Keratinocyte (primary cell): ENCODE results near the gene TDRD9. TPM values are rescaled to one million over a fixed set of nuclear protein-coding genes. Genes with fewer than 3 reads are reported as not detected.

Experiments used
- DNase-seq: peaks from one replicate; pipeline ENCODE4 v3.0.0-alpha.2; 2011; ENCODE audit warnings: low read depth, missing footprints, low spot score
- FAIRE-seq: peaks from 2 replicates; lab custom pipeline; 2011; peaks lifted over from hg19 to GRCh38; lab: Jason Lieb, UNC
- H2AFZ ChIP-seq: 2 replicates; pipeline ENCODE4 v1.6.0; 2012; ENCODE audit warnings: low read length, control low read depth, inconsistent platforms; ENCODE audit not compliant: control insufficient read depth
- H3K27ac ChIP-seq: 2 replicates; pipeline ENCODE4 v1.5.1; 2011; ENCODE audit warnings: low read length; ENCODE audit not compliant: control insufficient read depth, insufficient read depth
- H3K27me3 ChIP-seq: 3 replicates; pipeline ENCODE4 v1.6.0; 2011; ENCODE audit warnings: low read length; ENCODE audit not compliant: control insufficient read depth, insufficient read depth; ENCODE audit errors: extremely low read depth
- H3K36me3 ChIP-seq, 2 experiments: 2 replicates in 1 of 2; 3 replicates in 1 of 2; pipeline ENCODE4 v1.5.1; 2011; ENCODE audit warnings: low read length in 2 of 2, mild to moderate bottlenecking in 1 of 2; ENCODE audit not compliant: control insufficient read depth in 2 of 2, insufficient read depth in 2 of 2; ENCODE audit errors: extremely low read depth in 1 of 2
- H3K4me1 ChIP-seq: 3 replicates; pipeline ENCODE4 v1.5.1; 2011; ENCODE audit warnings: low read length; ENCODE audit not compliant: control insufficient read depth, insufficient read depth; ENCODE audit errors: extremely low read depth
- H3K4me2 ChIP-seq: 3 replicates; pipeline ENCODE4 v1.6.0; 2011; ENCODE audit warnings: low read depth, low read length; ENCODE audit not compliant: control insufficient read depth, insufficient read depth; ENCODE audit errors: extremely low read depth
- H3K4me3 ChIP-seq, 3 experiments: fragments of 200-600 bp in 1 of 3; sonication (generic) in 1 of 3; 2 replicates in 2 of 3; 3 replicates in 1 of 3; pipeline ENCODE4 v1.5.1; 2011 to 2016; ENCODE audit warnings: low read length in 3 of 3, mild to moderate bottlenecking in 3 of 3, control low read depth in 2 of 3, inconsistent platforms in 1 of 3, low read depth in 1 of 3, mixed read lengths in 1 of 3, mixed run types in 1 of 3, moderate library complexity in 1 of 3; ENCODE audit not compliant: control insufficient read depth in 2 of 3, insufficient read depth in 2 of 3; ENCODE audit errors: extremely low read depth in 1 of 3
- H3K79me2 ChIP-seq: 2 replicates; pipeline ENCODE4 v1.6.0; 2012; ENCODE audit warnings: low read length; ENCODE audit not compliant: control insufficient read depth, insufficient read depth
- H3K9ac ChIP-seq: 3 replicates; pipeline ENCODE4 v1.6.0; 2011; ENCODE audit warnings: low read length; ENCODE audit not compliant: control insufficient read depth, insufficient read depth; ENCODE audit errors: extremely low read depth
- H3K9me1 ChIP-seq: 3 replicates; pipeline ENCODE4 v1.6.0; 2011; ENCODE audit warnings: low read length; ENCODE audit not compliant: control insufficient read depth, insufficient read depth; ENCODE audit errors: extremely low read depth
- H3K9me3 ChIP-seq: 2 replicates; pipeline ENCODE4 v1.5.1; 2012; ENCODE audit warnings: low read depth, low read length; ENCODE audit not compliant: control insufficient read depth
- H4K20me1 ChIP-seq: 3 replicates; pipeline ENCODE4 v1.6.0; 2011; ENCODE audit warnings: low read length; ENCODE audit not compliant: control insufficient read depth, insufficient read depth; ENCODE audit errors: extremely low read depth
- EZH2 ChIP-seq: IDR thresholded peaks from one replicate; pipeline ENCODE4 v1.6.1; 2012; ENCODE audit warnings: inconsistent platforms, mild to moderate bottlenecking, low read length, moderate library complexity
- dilution Hi-C: fragments of 300-500 bp; cut with MboI; formaldehyde crosslinking; loops from one replicate; pipeline ENCODE4 v1.7.0; 2020; ENCODE audit warnings: low sequenced_read_pairs; ENCODE audit not compliant: extremely low pct_ligation_motif_present
- polyA plus RNA-seq, 5 experiments: library from polyadenylated mRNA; depleted of rRNA in 3 of 5; stranded (reverse) in 3 of 5; stranded (forward) in 1 of 5; unstranded in 1 of 5; fragments of >200 nt; gene quantifications; 1 replicate in 1 of 5; 2 replicates in 3 of 5; 3 replicates in 1 of 5; pipeline versions ENCODE4 v1.2.1 to v1.2.3, GENCODE V29; 2011 to 2012; ENCODE audit warnings: missing spikeins in 2 of 5, low read depth in 1 of 5, low replicate concordance in 1 of 5
- TF ChIP-seq, protein P1 (sequence below), 3 experiments: IDR thresholded peaks in 1 of 3; conservative IDR thresholded peaks in 1 of 3; optimal IDR thresholded peaks in 1 of 3; 2 replicates in 2 of 3; 3 replicates in 1 of 3; pipeline versions ENCODE3 to v1.5.1; 2011; ENCODE audit warnings: low read length in 3 of 3, mild to moderate bottlenecking in 3 of 3, moderate library complexity in 2 of 3, control low read depth in 1 of 3, inconsistent platforms in 1 of 3; ENCODE audit not compliant: insufficient read depth in 2 of 3; ENCODE audit errors: extremely low read depth in 1 of 3

TDRD9 gene
- polyA plus RNA-seq, 1 donor (not counting 4 experiments of a cell fraction or from before 2014, with no cell fraction given): 0.10 TPM

DNA sequence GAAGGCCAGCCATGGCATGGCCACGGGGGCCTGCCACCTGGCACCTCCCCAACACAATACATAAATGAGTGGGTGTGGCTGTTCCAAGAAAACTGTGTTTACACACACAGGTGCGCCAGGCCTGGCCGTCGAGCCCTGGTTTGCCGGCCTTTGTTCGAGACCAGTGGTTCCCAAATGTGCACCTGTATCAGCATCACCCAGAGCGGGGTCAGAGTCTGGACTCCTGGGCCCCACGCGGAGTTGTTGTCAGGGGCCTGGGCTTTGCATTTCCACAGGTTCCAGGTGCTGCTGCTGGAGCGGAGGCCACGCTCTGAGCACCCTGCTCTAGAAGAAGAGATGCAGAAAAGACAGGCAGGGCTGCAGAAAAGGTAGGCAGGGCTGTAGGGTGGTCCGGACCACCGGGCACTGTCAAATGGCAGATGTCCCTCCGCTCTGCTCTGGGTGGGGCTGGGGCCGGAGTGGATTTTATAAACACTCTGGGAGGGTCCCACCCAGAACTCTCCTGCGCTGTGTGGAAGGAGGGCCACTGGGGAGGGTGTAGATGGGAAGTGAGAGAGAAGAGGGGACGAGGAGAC is 153.1 kb downstream of the TDRD9 start:
- H3K4me2 ChIP-seq: no peak overlapping the region
- no peak overlapping the region for H3K9ac ChIP-seq
- no peaks in the 10 kb centered on the region for H3K36me3 ChIP-seq
- FAIRE-seq (no peak), DNase-seq (no peak)
- H3K79me2 ChIP-seq: no peaks in the 10 kb centered on the region
- no peak for TF ChIP-seq EZH2
- TF ChIP-seq, protein P1, sequence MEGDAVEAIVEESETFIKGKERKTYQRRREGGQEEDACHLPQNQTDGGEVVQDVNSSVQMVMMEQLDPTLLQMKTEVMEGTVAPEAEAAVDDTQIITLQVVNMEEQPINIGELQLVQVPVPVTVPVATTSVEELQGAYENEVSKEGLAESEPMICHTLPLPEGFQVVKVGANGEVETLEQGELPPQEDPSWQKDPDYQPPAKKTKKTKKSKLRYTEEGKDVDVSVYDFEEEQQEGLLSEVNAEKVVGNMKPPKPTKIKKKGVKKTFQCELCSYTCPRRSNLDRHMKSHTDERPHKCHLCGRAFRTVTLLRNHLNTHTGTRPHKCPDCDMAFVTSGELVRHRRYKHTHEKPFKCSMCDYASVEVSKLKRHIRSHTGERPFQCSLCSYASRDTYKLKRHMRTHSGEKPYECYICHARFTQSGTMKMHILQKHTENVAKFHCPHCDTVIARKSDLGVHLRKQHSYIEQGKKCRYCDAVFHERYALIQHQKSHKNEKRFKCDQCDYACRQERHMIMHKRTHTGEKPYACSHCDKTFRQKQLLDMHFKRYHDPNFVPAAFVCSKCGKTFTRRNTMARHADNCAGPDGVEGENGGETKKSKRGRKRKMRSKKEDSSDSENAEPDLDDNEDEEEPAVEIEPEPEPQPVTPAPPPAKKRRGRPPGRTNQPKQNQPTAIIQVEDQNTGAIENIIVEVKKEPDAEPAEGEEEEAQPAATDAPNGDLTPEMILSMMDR (optimal IDR thresholded peaks at IDR 0.05 in 1 of 3, IDR thresholded peaks at IDR 0.05 in 1 of 3, conservative IDR thresholded peaks at IDR 0.05 in 1 of 3; ENCODE audit: extremely low read depth in 1 of 3, insufficient read depth in 2 of 3, low read length in 3 of 3): no peak
- H3K9me1 ChIP-seq: no peaks in the 10 kb centered on the region
- H3K4me3 ChIP-seq: no peak overlapping the region
- peaks cover 20% of the 10 kb centered on the region for H3K27me3 ChIP-seq
- H2AFZ ChIP-seq: no peak overlapping the region
- dilution Hi-C loops: no loop called here
- H3K27ac ChIP-seq: no peak overlapping the region
- H3K4me1 ChIP-seq: no peaks in the 10 kb centered on the region
- H4K20me1 ChIP-seq: no peaks in the 10 kb centered on the region
- no peaks in the 10 kb centered on the region for H3K9me3 ChIP-seq

DNA sequence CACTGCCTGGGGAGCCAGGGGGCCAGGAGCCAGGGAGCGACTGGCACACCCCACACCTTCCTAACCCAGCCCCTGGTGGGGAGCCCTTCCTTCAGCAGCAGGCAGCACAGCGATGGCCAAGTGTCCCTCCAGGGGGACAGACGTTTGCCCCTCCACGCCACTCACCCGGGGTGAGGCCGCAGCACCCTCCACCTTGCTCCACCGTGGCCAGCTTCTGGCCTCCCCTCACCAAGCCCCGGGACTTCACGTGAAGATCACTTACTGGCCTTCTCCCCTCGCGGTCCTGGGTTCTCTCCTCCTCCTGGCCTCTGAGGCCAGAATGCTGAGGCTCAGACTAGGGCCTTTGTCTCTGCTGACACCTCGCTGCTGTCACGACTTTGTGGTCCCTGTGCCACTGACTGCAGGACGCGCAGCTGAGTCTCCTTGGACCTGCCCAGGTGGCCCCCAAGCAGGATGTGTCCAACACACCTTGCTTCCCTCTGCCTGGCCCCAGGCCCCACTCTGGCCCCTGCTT is 153.8 kb downstream of the TDRD9 start:
- DNase-seq (no peak), FAIRE-seq (no peak)
- Histone ChIP-seq H3K9me1 (no peaks in the 10 kb centered on the region), H3K27me3 (peaks cover 21% of the 10 kb centered on the region), H3K4me3 (no peak overlapping the region), H3K79me2 (no peaks in the 10 kb centered on the region), H3K9ac (no peak overlapping the region), H3K36me3 (no peaks in the 10 kb centered on the region), H3K27ac (no peak overlapping the region), H4K20me1 (no peaks in the 10 kb centered on the region), H2AFZ (no peak overlapping the region), H3K4me2 (no peak overlapping the region), H3K9me3 (no peaks in the 10 kb centered on the region), H3K4me1 (no peaks in the 10 kb centered on the region)
- dilution Hi-C loops: no loop called here
- no peak for TF ChIP-seq EZH2
- TF ChIP-seq, protein P1 (optimal IDR thresholded peaks at IDR 0.05 in 1 of 3, IDR thresholded peaks at IDR 0.05 in 1 of 3, conservative IDR thresholded peaks at IDR 0.05 in 1 of 3; ENCODE audit: extremely low read depth in 1 of 3, insufficient read depth in 2 of 3, low read length in 3 of 3): no peak
